HepG2 (cell line): Measurements from ENCODE around the gene PLXDC2. TPM values are rescaled to one million over a fixed set of nuclear protein-coding genes. Genes with fewer than 3 reads are reported as not detected.

Experiments
- ATAC-seq: fragments of 200-7000 bp; cut with Tn5 transposase; 3 replicates; pipeline ENCODE4 v1.9.1; 2020; ENCODE audit warnings: mild to moderate bottlenecking, moderate library complexity
- BruUV-seq: library from RNA; stranded (reverse); fragments of 400-500 nt; replicated peaks from 2 replicates; lab custom pipeline; 2021; lab: Mats Ljungman, UMichigan
- CTCF ChIA-PET: fragments of 300-600 bp; formaldehyde crosslinking; extraction: SDS; loops from one replicate; lab custom pipeline; 2021; ENCODE audit warnings: low total read pairs, inconsistent platforms, low intra/inter-chr PET ratio; lab: Yijun Ruan, JAX
- POLR2A ChIA-PET: fragments of 350-600 bp; sonication (Branson Sonifier 250); formaldehyde crosslinking; loops from one replicate; lab custom pipeline; 2020; ENCODE audit warnings: antibody characterized with exemption, inconsistent platforms; lab: Yijun Ruan, JAX
- DNase-seq: peaks from one replicate; pipeline ENCODE4 v3.0.0-alpha.2; 2015; ENCODE audit warnings: low spot score
- FAIRE-seq: peaks from 3 replicates; lab custom pipeline; 2011; peaks lifted over from hg19 to GRCh38; lab: Jason Lieb, UNC
- H2AFZ ChIP-seq: one replicate; pipeline ENCODE4 v1.6.1; 2011; ENCODE audit warnings: low read length, inconsistent platforms
- H3K27ac ChIP-seq: fragments of 300-600 bp; 3 replicates; pipeline ENCODE4 v1.8.0; 2011; ENCODE audit warnings: mixed run types, mild to moderate bottlenecking, mixed read lengths, low read length, inconsistent platforms; ENCODE audit not compliant: insufficient read depth; ENCODE audit errors: extremely low read length
- H3K27me3 ChIP-seq, 2 experiments: fragments of 200-600 bp in 1 of 2; 2 replicates in 1 of 2; 3 replicates in 1 of 2; pipeline versions ENCODE4 v1.6.0 to v1.8.0; 2011; ENCODE audit warnings: low read length in 2 of 2, mild to moderate bottlenecking in 2 of 2, moderate library complexity in 2 of 2, inconsistent platforms in 1 of 2; ENCODE audit not compliant: insufficient read depth in 2 of 2, control insufficient read depth in 1 of 2
- H3K36me3 ChIP-seq, 2 experiments: fragments of 200-600 bp in 1 of 2; replicated peaks in 1 of 2; 2 replicates in 1 of 2; 3 replicates in 1 of 2; pipeline versions ENCODE4 v1.5.1 to v1.8.0; 2011; ENCODE audit warnings: low read length in 2 of 2, inconsistent platforms in 1 of 2; ENCODE audit not compliant: insufficient read depth in 2 of 2, control insufficient read depth in 1 of 2
- H3K4me1 ChIP-seq: 2 replicates; pipeline ENCODE4 v1.5.1; 2012; ENCODE audit warnings: low read length, inconsistent platforms; ENCODE audit not compliant: insufficient read depth
- H3K4me2 ChIP-seq: 2 replicates; pipeline ENCODE4 v1.6.0; 2011; ENCODE audit warnings: low read depth, low read length, inconsistent platforms
- H3K4me3 ChIP-seq, 3 experiments: fragments of 200-600 bp in 1 of 3; sonication (generic), shearing (Covaris generic) in 1 of 3; replicated peaks in 1 of 3; 2 replicates each; pipeline ENCODE4 v1.5.1; 2011 to 2016; ENCODE audit warnings: low read length in 3 of 3, inconsistent platforms in 2 of 3, low read depth in 2 of 3, mild to moderate bottlenecking in 2 of 3, control low read depth in 1 of 3, mixed read lengths in 1 of 3; ENCODE audit not compliant: insufficient read depth in 1 of 3
- H3K79me2 ChIP-seq: one replicate; pipeline ENCODE4 v1.6.1; 2011; ENCODE audit warnings: low read length, inconsistent platforms; ENCODE audit not compliant: insufficient read depth
- H3K9ac ChIP-seq: 2 replicates; pipeline ENCODE4 v1.6.0; 2011; ENCODE audit warnings: mild to moderate bottlenecking, low read depth, low read length, inconsistent platforms; ENCODE audit not compliant: insufficient read depth
- H3K9me3 ChIP-seq: 2 replicates; pipeline ENCODE4 v1.5.1; 2012; ENCODE audit warnings: mild to moderate bottlenecking, low read length
- H4K20me1 ChIP-seq: 2 replicates; pipeline ENCODE4 v1.6.0; 2011; ENCODE audit warnings: inconsistent platforms, mild to moderate bottlenecking, low read length, moderate library complexity; ENCODE audit not compliant: insufficient read depth
- ARNT ChIP-seq: fragments of 450-650 bp; IDR thresholded peaks from 2 replicates; pipeline ENCODE4 v1.6.1; 2017
- NKX3-1 ChIP-seq: sonication (generic); formaldehyde crosslinking; IDR thresholded peaks from 2 replicates; pipeline ENCODE4 v1.5.0; 2020; ENCODE audit warnings: missing genetic modification reagents
- NR3C1 ChIP-seq: sonication (generic); formaldehyde crosslinking; IDR thresholded peaks from 2 replicates; pipeline ENCODE4 v1.4.0; 2020; ENCODE audit warnings: missing genetic modification reagents
- ZNF264 ChIP-seq: sonication (generic); formaldehyde crosslinking; IDR thresholded peaks from 2 replicates; pipeline ENCODE4 v1.4.0; 2020; ENCODE audit warnings: missing genetic modification reagents
- ZNF556 ChIP-seq: sonication (generic); formaldehyde crosslinking; IDR thresholded peaks from 2 replicates; pipeline ENCODE4 v1.4.0; 2020; ENCODE audit warnings: mild to moderate bottlenecking, missing genetic modification reagents, borderline replicate concordance
- ZNF616 ChIP-seq: sonication (generic); formaldehyde crosslinking; IDR thresholded peaks from 2 replicates; pipeline ENCODE4 v1.5.0; 2020; ENCODE audit warnings: low read depth, mild to moderate bottlenecking, missing genetic modification reagents
- ZNF782 ChIP-seq: sonication (generic); formaldehyde crosslinking; IDR thresholded peaks from 2 replicates; pipeline ENCODE4 v1.4.0; 2020; ENCODE audit warnings: missing genetic modification reagents, mild to moderate bottlenecking, borderline replicate concordance
- WGBS: methylation state at CpG from one replicate; pipeline ENCODE4 v1.1.6; 2017; ENCODE audit warnings: low lambda C conversion rate; 5-methylcytosine and 5-hydroxymethylcytosine counted together
- in situ Hi-C: cut with HindIII; loops from 2 replicates; pipeline ENCODE4 v1.10.0; 2017; ENCODE audit warnings: low pct_unique_long_range_greater_than_20kb; ENCODE audit not compliant: extremely low pct_ligation_motif_present
- intact Hi-C: fragments of 100-400 bp; cut with micrococcal nuclease; formaldehyde crosslinking; loops from one replicate; pipeline ENCODE4 v1.10.0; 2022; ENCODE audit not compliant: unreplicated experiment
- polyA plus RNA-seq, 8 experiments: library from polyadenylated mRNA; depleted of rRNA in 3 of 8; stranded (reverse) in 7 of 8; unstranded in 1 of 8; fragments of >200 nt; fragmentation: Illumina TruSeq in 4 of 8; extraction: Trizol in 4 of 8; gene quantifications; 2 replicates each; pipeline versions ENCODE4 v1.2.1 to v1.2.3, GENCODE V29; 2011 to 2016; ENCODE audit warnings: low read depth in 4 of 8, missing spikeins in 1 of 8, mixed read lengths in 1 of 8; ENCODE audit not compliant: insufficient read depth in 1 of 8
- total RNA-seq, 5 experiments: library from RNA; depleted of rRNA; stranded (reverse); fragments of >200 nt; fragmentation: Illumina TruSeq; extraction: Trizol; gene quantifications; 2 replicates each; pipeline ENCODE4 v1.2.3, GENCODE V29; 2016; ENCODE audit warnings: low read depth in 1 of 5
- TF ChIP-seq, protein P1 (sequence below): sonication (generic); formaldehyde crosslinking; IDR thresholded peaks from 2 replicates; pipeline ENCODE4 v1.5.0; 2020; ENCODE audit warnings: missing genetic modification reagents
- TF ChIP-seq, protein P2 (sequence below): sonication (generic); formaldehyde crosslinking; IDR thresholded peaks from 2 replicates; pipeline ENCODE4 v1.5.1; 2020; ENCODE audit warnings: missing genetic modification reagents, mild to moderate bottlenecking, borderline replicate concordance
- TF ChIP-seq, protein P3 (sequence below): sonication (generic); formaldehyde crosslinking; IDR thresholded peaks from 2 replicates; pipeline ENCODE4 v1.4.0; 2020; ENCODE audit warnings: missing genetic modification reagents

Gene PLXDC2
- total and polyA plus RNA-seq, 2 of the 13 experiments (the other 11 are each of a cell fraction or from before 2014, with no cell fraction given), result 2.1 to 2.4 TPM

DNA sequence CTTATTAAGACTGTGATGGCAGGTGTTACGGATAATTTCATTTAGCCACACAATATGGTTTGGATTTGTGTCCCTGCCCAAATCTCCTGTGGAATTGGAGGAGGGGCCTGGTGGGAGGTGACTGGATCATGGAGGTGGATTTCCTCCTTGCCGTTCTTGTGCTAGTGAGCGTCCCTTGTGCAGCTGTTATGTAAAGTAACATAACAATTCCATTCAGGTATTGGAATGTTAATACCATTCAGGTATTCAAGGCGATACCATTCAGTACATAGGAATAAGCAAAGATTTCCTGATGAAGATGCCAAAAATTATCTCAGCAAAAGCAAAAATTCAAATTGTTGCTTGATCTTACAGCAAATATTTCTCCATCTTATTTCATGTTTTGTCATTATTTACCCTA lies 32.5 kb upstream of the PLXDC2 start:
- in situ Hi-C loops (loop anchor here (25.0 kb wide), 1 partner anchor 1096 kb away; no protein-coding TSS in a partner anchor), intact Hi-C loops (loop anchor here (2.0 to 10.0 kb wide), 3 partner anchors 15 to 439 kb away; no protein-coding TSS in a partner anchor)
- 56% methylated on average over 4 of the region's 4 CpGs for WGBS
- Histone ChIP-seq H3K27me3 (no peaks in the 10 kb centered on the region), H3K27ac (no peak overlapping the region), H3K4me1 (peaks cover 25% of the 10 kb centered on the region), H3K4me3 (no peak overlapping the region), H3K79me2 (no peaks in the 10 kb centered on the region), H3K36me3 (no peaks in the 10 kb centered on the region), H3K4me2 (no peak overlapping the region), H3K9me3 (no peaks in the 10 kb centered on the region), H3K9ac (no peak overlapping the region), H4K20me1 (no peaks in the 10 kb centered on the region), H2AFZ (no peak overlapping the region)
- CTCF ChIA-PET, result no interaction called here
- FAIRE-seq (no peak), ATAC-seq (no peak), DNase-seq (no peak)
- POLR2A ChIA-PET, result interaction anchor here (1.4 kb wide), 1 partner anchor 1712 kb away, joined by 4 read pairs; no protein-coding TSS in a partner anchor
- BruUV-seq, result no TSS peak
- TF ChIP-seq ZNF616 (CRISPR knock-in tag) (no peak), ARNT (no peak), NKX3-1 (CRISPR knock-in tag) (no peak), NR3C1 (no peak), ZNF782 (CRISPR knock-in tag) (no peak), ZNF556 (no peak), ZNF264 (CRISPR knock-in tag) (no peak)
- TF ChIP-seq, protein P1, sequence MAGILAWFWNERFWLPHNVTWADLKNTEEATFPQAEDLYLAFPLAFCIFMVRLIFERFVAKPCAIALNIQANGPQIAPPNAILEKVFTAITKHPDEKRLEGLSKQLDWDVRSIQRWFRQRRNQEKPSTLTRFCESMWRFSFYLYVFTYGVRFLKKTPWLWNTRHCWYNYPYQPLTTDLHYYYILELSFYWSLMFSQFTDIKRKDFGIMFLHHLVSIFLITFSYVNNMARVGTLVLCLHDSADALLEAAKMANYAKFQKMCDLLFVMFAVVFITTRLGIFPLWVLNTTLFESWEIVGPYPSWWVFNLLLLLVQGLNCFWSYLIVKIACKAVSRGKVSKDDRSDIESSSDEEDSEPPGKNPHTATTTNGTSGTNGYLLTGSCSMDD, result no peak
- TF ChIP-seq, protein P2, sequence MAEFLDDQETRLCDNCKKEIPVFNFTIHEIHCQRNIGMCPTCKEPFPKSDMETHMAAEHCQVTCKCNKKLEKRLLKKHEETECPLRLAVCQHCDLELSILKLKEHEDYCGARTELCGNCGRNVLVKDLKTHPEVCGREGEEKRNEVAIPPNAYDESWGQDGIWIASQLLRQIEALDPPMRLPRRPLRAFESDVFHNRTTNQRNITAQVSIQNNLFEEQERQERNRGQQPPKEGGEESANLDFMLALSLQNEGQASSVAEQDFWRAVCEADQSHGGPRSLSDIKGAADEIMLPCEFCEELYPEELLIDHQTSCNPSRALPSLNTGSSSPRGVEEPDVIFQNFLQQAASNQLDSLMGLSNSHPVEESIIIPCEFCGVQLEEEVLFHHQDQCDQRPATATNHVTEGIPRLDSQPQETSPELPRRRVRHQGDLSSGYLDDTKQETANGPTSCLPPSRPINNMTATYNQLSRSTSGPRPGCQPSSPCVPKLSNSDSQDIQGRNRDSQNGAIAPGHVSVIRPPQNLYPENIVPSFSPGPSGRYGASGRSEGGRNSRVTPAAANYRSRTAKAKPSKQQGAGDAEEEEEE, result no peak
- TF ChIP-seq, protein P3, sequence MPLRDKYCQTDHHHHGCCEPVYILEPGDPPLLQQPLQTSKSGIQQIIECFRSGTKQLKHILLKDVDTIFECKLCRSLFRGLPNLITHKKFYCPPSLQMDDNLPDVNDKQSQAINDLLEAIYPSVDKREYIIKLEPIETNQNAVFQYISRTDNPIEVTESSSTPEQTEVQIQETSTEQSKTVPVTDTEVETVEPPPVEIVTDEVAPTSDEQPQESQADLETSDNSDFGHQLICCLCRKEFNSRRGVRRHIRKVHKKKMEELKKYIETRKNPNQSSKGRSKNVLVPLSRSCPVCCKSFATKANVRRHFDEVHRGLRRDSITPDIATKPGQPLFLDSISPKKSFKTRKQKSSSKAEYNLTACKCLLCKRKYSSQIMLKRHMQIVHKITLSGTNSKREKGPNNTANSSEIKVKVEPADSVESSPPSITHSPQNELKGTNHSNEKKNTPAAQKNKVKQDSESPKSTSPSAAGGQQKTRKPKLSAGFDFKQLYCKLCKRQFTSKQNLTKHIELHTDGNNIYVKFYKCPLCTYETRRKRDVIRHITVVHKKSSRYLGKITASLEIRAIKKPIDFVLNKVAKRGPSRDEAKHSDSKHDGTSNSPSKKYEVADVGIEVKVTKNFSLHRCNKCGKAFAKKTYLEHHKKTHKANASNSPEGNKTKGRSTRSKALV (CRISPR knock-in tag), result no peak
